Left cardiac atrium (tissue), 4 donors: Measurements from ENCODE around the gene CHIT1. TPM values are rescaled to one million over a fixed set of nuclear protein-coding genes. Genes with fewer than 3 reads are reported as not detected.

Experiments used
- ATAC-seq, 2 donors: fragments of 200-7000 bp; cut with Tn5 transposase; one replicate each; pipeline ENCODE4 v1.9.1; 2020; ENCODE audit warnings: mild to moderate bottlenecking in 2 of 2, moderate library complexity in 2 of 2
- DNase-seq: peaks from one replicate; pipeline ENCODE4 v3.0.0-alpha.2; 2020
- intact Hi-C, 2 donors: fragments of 100-400 bp; cut with DNase I; formaldehyde crosslinking; loops; one replicate each; pipeline versions ENCODE4 v1.14.1 to v1.15.1; 2022 to 2023
- total RNA-seq, 2 donors: library from RNA; stranded (reverse); fragmentation: NEBNext Ultra II Directional; extraction: Animal tissue kit (Norgen Biotek cat#: 25700); gene quantifications; one replicate each; pipeline ENCODE4 v1.2.1, GENCODE V29; 2021
- donor health status: DM: no; HTN: yes; CAD: no.
- donor health status: DM: no; HTN: yes; CAD: no; lungs with severe emphysema.
- donor health status: DM: yes; HTN: yes; CAD: no.
- donor health status: Dilated cardiomyopathy.

Gene CHIT1
- total RNA-seq, 2 donors from 2014 or later: 0.63 to 1.3 TPM

- DNase-seq (no peak), ATAC-seq (no peak)
- intact Hi-C loops: no loop called here
Measured at GRCh38 chr1:203227371-203228083, 1.9 kb downstream of the CHIT1 start.

- ATAC-seq (no peak), DNase-seq (no peak)
- intact Hi-C loops: no loop called here
Measured at GRCh38 chr1:203225071-203225470, 4.4 kb downstream of the CHIT1 start.

- intact Hi-C loops: no loop called here
- ATAC-seq (no peak), DNase-seq (no peak)
Measured at GRCh38 chr1:203223012-203223775, 6.3 kb downstream of the CHIT1 start.

DNA sequence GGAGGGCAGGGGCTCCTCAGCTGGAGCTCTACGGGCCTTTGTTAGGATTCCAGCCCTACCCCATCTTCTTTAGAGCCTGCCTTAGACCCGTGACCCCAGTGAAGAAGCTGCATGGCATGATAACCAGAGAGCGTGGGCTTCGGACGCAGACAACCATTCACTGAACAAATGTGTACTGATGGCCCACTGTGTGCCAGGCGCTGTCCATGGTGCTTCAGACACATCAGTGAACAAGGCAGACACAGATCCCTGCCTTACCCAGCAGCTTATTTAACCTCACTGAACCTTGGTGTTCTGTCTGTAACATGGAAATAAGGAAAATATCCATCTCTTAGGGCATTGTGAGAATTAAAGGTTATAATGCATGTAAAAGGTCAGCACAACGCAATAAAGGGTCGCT is 9.5 kb downstream of the CHIT1 start:
- intact Hi-C loops: loop anchor here (2.0 to 5.0 kb wide), 4 partner anchors 48 to 178 kb away; no protein-coding TSS in a partner anchor
- DNase-seq (no peak), ATAC-seq (no peak)

DNA sequence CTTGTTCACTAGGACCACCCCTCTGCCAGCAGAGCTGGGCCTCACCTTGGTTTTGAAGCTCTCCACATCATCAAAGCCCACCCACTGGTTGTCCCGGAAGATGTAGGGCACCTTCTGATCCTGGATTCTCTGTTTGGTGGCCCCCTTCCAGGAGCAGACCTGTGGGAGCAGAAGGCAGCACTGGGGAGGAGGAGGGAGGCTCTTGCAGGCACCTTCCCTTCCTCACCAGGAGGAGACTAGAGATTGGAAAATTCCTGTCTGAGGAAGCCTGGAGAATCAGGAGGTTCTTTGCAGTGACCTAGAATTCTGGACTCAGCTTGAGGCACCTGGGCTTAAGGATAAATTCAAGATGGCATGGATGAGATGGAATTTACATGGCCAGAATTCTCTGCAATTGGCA is 10.3 kb downstream of the CHIT1 start:
- intact Hi-C loops: loop anchor here (2.0 to 5.0 kb wide), 4 partner anchors 47 to 177 kb away; no protein-coding TSS in a partner anchor
- ATAC-seq: no peak
- DNase-seq: no peak

DNA sequence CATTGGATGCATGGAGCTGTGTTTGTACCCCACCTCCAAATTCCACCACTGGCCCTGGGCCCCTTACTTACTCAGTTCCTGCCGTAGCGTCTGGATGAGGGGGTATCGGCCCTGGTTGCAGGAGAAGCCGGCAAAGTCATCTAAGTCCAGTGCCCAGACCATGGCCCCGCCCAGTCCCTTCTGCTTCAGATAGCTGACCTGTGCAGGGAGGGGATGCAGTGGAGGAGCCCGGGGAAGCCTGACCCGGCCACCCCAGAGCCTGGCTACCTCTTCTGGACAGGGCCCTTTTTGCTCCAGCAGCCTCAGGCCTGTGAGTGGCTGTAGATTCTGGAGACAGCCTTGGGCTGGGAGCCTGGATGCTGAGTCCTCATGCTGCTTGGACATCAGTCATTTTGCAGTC is 11.8 kb downstream of the CHIT1 start:
- no peak for ATAC-seq
- DNase-seq: no peak
- intact Hi-C loops: loop anchor here (2.0 to 5.0 kb wide), 4 partner anchors 45 to 175 kb away; no protein-coding TSS in a partner anchor

DNA sequence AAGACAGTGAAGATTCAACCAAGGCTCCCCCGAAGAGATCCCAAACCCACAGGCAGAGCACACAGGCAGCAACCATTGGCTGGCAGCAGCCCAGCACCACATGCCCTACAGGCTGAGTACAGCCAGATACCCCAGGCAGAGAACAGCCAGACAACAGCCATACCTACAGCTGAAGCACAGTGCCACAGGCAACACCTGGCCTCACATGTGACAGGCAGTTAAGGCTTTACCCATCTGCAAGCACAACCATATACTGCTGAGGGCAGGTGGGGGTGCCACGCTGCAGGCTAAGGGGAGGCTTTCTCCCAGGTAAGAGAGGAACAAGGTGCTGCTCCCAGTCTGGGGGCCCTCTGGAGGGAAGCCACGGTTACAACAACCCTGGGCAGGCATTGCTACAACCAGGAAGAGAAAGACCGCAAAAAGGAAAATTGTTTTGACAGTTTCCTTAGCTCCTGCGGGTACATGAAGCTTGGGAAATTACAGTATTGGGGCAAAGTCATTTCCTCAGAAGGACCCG is 12.3 kb downstream of the CHIT1 start:
- DNase-seq (no peak), ATAC-seq (no peak)
- intact Hi-C loops: loop anchor here (5.0 kb wide), 3 partner anchors 45 to 175 kb away; no protein-coding TSS in a partner anchor

DNA sequence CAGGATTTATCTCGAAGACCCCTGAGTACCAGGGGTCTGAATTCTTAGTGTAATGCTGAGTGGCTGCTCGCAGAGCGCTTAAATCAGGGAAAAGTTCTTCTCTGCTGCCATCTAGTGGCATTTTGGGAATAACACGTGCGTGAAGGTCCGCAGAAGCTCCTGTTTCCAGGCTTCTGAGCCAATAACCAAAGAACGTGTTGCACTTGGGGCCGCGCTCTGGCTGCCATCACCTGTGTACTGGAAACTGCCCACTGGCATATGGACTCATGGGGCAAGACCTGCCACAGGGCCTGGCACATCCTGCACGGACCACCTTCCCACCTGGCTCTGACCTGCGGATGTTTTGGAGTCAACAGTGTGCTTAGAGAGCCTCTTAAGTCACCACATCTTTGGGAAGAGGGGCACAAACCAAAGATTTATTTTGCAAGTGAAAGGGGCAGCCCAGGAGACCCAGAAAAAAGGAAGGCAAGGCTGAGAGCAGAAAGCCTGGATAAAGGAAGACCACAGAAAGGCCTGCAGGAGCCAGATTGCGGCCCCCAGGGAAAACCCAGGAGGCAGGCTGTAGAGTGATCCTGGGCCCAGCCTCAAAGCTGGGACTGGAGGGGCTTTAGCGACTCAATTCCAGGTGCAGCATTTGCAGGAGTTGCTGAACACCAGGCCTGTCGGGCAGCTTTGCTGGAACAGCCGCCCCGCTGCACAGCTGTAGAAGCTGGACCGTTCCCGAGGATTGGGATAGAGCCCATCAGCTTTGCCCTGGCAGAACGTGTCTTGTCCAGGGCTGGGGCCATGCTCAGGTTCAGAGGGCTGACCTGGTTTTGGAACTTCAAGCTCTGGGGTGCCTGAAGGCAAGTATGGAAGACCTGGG is 13.0 kb downstream of the CHIT1 start:
- intact Hi-C loops: loop anchor here (1.0 to 5.0 kb wide), 4 partner anchors 44 to 177 kb away; no protein-coding TSS in a partner anchor
- ATAC-seq: peak; percentile 81 to 82

GRCh38 chr1:203215573-203215972 is 13.9 kb downstream of the CHIT1 start:
- DNase-seq (no peak), ATAC-seq (no peak)
- intact Hi-C loops: loop anchor here (5.0 kb wide), 3 partner anchors 43 to 173 kb away; no protein-coding TSS in a partner anchor

More for the DNA sequence above, 13.0 kb downstream of the CHIT1 start:
- peak; percentile 42 for DNase-seq

DNA sequence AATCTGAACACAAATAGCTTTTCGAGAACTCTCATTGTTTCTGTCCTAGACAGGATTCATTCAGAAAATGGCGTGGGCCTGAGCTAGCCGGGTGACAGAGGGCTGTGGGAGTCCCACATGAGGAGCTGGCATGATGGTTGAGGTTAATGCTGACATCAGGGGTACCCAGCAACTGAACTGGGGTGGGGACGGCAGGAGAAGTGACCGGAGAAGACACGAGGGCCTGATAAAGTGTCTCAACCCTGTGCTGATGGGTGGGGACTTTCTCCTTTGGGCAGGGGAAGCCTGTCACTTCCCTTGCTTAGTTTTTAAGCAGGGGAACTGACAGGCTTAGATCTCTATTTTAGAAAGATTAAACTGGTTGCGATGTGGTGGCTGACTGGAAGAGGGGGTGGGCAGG is 14.6 kb downstream of the CHIT1 start:
- intact Hi-C loops: loop anchor here (5.0 kb wide), 3 partner anchors 43 to 173 kb away; no protein-coding TSS in a partner anchor
- ATAC-seq (no peak), DNase-seq (no peak)

DNA sequence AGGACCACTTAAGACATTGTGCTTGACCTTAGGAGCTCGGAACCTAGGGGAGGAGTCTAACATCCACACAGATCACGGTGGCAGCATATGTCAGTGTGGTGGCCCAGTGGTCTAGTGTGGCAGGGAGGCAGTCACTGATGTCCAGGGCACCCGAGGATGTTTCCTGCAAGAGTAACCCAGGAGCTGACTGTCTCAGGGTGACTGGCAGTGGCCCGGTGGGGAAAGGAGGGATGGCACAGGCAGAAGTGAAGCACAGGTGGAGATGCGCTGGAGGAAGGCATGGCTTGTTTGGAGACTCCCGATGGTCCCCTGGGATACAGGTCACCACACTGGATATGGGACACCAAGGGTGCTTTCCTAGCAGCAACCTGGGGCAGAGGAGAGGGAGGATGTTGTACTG is 16.3 kb downstream of the CHIT1 start:
- intact Hi-C loops: no loop called here
- DNase-seq (no peak), ATAC-seq (no peak)

DNA sequence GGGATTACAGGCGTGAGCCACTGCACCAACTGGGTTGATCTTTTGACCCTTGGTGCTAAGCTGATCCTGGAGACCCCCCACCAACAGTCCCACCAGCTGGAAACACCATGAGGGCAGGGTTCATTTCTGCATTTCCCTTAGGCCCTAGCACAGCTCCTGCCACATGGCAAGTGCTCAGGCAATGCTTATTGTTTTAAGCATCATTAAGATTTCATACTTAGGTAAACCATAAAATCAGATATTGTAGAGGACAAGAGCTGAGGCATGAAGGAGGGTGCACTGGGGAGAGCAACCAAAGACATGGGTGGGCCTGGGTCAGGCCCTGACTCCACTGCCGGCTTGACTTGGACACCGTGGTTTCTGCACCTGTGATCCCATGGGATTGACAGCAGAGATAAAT is 17.7 kb downstream of the CHIT1 start:
- DNase-seq: no peak
- intact Hi-C loops: no loop called here
- no peak for ATAC-seq

DNA sequence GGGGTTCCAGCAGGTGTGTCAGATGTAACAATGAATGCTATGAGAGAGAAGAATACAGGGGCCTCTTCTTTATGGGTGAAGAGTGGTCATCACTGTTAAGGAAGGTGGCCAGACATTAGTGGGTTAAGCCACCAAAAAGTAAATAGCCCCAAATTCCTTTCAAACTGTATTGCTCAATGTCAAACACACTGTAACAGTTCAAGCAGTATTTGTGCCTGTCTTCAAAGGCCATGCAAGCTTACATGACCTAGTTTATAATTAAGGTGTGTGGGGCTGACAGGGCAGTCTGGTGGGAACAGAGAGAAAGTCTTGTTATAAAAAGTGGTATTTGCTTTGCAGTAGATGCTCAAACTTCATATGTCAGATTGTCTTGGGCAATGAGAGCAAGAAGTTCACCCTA is 18.5 kb downstream of the CHIT1 start:
- intact Hi-C loops: no loop called here
- DNase-seq (no peak), ATAC-seq (no peak)

DNA sequence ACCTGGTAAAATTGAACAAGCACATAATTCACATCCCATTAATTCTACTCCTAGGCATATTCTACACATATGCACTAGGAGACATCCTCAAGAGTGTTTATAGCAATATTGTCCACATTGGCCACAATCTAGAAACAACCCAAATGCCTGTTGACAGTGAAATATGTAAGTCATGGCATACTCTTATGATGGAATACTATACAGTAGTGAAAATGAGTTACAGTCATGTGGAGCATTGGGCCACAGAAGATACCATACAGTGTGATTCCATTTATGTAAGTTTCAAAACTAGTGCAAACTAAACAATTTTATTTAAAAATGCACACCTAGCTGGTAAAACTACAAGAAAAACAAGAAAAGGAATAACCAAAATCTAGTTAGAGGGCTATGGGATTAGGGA is 19.1 kb downstream of the CHIT1 start:
- intact Hi-C loops: no loop called here
- DNase-seq (no peak), ATAC-seq (no peak)

DNA sequence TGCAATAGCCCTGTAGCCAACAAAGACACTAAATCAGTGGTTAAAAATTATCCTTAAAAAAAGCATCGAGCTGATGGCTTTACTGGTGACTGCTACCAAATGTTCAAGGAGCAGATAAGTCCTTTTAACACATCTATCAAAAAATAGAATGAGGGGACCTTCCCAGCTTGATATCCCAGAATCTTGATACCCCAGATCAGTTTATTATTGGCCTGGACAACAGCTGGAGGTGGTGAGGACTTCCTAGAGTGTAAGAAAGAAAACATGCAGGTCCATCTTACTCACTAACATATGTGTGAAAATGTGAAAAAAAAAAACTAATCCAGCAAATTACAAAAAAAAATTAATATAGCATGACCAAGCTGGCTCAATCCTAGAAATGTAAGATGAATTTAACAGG is 21.3 kb downstream of the CHIT1 start:
- ATAC-seq (no peak), DNase-seq (no peak)
- intact Hi-C loops: no loop called here

- no peak for ATAC-seq
Measured at GRCh38 chr1:203207751-203208150, 21.7 kb downstream of the CHIT1 start.

DNA sequence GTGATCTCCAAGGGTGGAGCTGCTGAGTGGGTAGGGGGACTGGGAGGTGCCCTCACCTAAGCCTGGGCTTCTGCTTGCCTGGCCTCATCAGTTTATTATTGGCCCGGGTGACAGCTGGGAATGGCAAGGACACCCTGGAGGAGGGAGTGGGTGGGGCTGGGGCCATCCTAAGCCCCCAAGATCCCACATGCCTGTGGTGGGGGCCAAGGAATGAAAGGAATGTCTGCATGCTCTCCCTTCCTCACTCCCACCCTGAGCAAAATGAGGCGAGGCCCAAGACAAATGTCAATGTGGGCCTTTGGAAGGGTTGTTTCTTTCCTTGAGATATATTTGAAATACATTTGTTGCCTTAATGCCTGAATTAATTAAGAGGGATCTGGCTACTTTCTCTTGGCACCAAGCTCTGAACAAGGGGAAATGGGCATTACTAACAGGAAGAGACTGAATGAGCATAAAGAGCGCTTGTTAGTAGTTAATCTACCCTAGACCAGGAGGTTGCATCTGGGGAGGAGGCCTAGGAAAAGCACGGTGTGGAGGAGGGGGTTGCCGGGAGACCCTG is 23.3 kb downstream of the CHIT1 start:
- DNase-seq: no peak
- intact Hi-C loops: no loop called here

More at GRCh38 chr1:203207751-203208150, 21.7 kb downstream of the CHIT1 start:
- no peak for DNase-seq
- intact Hi-C loops: no loop called here

DNA sequence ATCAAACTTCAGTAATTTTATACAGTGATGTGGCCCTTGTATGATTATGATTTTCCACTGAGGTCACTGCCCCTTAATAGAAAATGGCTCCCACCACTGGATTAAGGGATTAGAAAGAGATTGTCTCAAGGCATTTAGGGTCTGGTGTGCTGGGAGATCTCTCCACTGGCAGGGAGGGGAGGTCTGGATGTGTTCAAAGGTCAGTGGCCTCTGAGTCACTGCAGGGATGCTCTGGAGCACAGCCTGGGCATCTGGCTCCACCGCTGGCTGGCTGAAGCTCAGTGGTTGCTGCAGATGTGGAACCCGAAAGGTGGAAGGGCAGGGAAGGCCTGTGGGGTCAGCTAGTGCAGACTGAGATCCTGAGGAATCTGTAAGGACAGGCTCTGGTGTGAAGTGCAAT is 24.7 kb downstream of the CHIT1 start:
- intact Hi-C loops: no loop called here
- ATAC-seq (no peak), DNase-seq (no peak)

More for the DNA sequence above, 23.3 kb downstream of the CHIT1 start:
- ATAC-seq: no peak
